Measurements from ENCODE around the gene UBIAD1. TPM values are rescaled to one million over a fixed set of nuclear protein-coding genes. Genes with fewer than 3 reads are reported as not detected.

UBIAD1 gene
- total RNA-seq, 2 experiments from 2014 or later, result 22.7 to 28.9 TPM

DNA sequence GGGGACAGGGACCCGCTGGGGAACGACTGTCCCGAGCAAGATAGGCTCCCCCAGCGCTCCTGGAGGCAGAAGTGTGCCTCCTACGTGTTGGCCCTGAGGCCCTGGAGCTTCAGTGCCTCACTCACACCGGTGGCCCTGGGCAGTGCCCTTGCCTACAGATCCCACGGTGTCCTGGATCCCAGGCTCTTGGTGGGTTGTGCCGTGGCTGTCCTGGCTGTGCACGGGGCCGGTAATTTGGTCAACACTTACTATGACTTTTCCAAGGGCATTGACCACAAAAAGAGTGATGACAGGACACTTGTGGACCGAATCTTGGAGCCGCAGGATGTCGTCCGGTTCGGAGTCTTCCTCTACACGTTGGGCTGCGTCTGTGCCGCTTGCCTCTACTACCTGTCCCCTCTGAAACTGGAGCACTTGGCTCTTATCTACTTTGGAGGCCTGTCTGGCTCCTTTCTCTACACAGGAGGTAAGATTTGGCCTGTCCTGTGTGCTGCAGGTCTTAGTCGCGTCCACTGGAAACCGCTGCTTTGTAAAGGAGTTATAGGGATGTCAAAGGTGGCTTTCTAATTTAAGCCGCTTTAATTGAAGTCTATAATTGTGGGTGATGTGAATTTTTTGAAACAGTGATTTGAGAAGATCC lies 717 bp downstream of the UBIAD1 start:
- H3K4me2 ChIP-seq (ENCODE audit: low read length), result peak overlapping the region; percentile 94
- peak overlapping the region; percentile 63 for H3K27ac ChIP-seq (ENCODE audit: low read depth, low read length, poor library complexity, severe bottlenecking)
- no peaks in the 10 kb centered on the region for H4K20me1 ChIP-seq (ENCODE audit: insufficient read depth, low read length)
- BruUV-seq (replicated peaks), result TSS peak; percentile 69
- peaks cover 23% of the 10 kb centered on the region for H3K4me1 ChIP-seq (ENCODE audit: insufficient read depth, low read length, poor library complexity, severe bottlenecking)
- H2AFZ ChIP-seq (ENCODE audit: low read length), result peak overlapping the region; percentile 78
- H3K79me2 ChIP-seq (ENCODE audit: insufficient read depth, low read depth, low read length), result peaks cover 52% of the 10 kb centered on the region
- H3K4me3 ChIP-seq (ENCODE audit: low read depth, low read length, poor library complexity, severe bottlenecking), result peak overlapping the region; percentile 98
- TF ChIP-seq, protein P1, sequence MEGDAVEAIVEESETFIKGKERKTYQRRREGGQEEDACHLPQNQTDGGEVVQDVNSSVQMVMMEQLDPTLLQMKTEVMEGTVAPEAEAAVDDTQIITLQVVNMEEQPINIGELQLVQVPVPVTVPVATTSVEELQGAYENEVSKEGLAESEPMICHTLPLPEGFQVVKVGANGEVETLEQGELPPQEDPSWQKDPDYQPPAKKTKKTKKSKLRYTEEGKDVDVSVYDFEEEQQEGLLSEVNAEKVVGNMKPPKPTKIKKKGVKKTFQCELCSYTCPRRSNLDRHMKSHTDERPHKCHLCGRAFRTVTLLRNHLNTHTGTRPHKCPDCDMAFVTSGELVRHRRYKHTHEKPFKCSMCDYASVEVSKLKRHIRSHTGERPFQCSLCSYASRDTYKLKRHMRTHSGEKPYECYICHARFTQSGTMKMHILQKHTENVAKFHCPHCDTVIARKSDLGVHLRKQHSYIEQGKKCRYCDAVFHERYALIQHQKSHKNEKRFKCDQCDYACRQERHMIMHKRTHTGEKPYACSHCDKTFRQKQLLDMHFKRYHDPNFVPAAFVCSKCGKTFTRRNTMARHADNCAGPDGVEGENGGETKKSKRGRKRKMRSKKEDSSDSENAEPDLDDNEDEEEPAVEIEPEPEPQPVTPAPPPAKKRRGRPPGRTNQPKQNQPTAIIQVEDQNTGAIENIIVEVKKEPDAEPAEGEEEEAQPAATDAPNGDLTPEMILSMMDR (conservative IDR thresholded peaks at IDR 0.05; ENCODE audit: low read length), result no peak
- no peak for TF ChIP-seq EZH2phosphoT487 (IDR thresholded peaks at IDR 0.05; ENCODE audit: borderline replicate concordance, low read depth, low read length)
- H3K36me3 ChIP-seq (ENCODE audit: insufficient read depth, low read length), result peaks cover 35% of the 10 kb centered on the region
- H3K9me2 ChIP-seq (ENCODE audit: insufficient read depth, low read length), result no peaks in the 10 kb centered on the region
- DNase-seq (ENCODE audit: low spot score), result peak; percentile 30
- ChIA-PET CTCF (ENCODE audit: unreplicated experiment) (no interaction called here), POLR2A (interaction anchor here (0.7 to 3.5 kb wide), 3 partner anchors 8 to 22 kb away, joined by 5 to 10 read pairs (median 9); partner anchors contain the start of gene MTOR)
- intact Hi-C loops (cut with micrococcal nuclease; ENCODE audit: unreplicated experiment), result no loop called here
- no peaks in the 10 kb centered on the region for H3K9me3 ChIP-seq (ENCODE audit: low read length)

DNA sequence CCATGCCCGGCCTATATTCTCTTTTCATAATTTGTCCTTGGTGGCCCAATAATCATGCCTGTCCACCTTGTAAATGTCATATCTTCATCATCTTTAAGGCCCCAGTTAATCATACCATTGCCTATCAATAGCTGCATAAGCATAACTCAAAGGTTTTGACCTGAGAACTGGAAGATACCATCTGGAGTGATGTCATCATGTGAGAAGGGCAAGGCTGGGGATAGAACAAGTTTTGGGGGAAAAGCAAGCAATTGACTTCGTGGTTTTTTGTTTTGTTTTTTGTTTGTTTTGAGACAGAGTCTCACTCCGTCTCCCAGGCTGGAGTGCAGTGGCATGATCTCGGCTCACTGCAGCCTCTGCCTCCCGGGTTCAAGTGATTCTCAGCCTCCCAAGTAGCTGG lies 6.2 kb downstream of the UBIAD1 start:
- CTCF ChIA-PET (ENCODE audit: unreplicated experiment), result no interaction called here
- intact Hi-C loops (cut with micrococcal nuclease; ENCODE audit: unreplicated experiment), result no loop called here

More for the DNA sequence above, 6.2 kb downstream of the UBIAD1 start:
- BruUV-seq (replicated peaks), result no TSS peak
- Histone ChIP-seq H3K9me3 (ENCODE audit: low read length) (no peaks in the 10 kb centered on the region), H3K4me3 (ENCODE audit: low read depth, low read length, poor library complexity, severe bottlenecking) (no peak overlapping the region), H3K27ac (ENCODE audit: low read depth, low read length, poor library complexity, severe bottlenecking) (no peak overlapping the region), H3K36me3 (ENCODE audit: insufficient read depth, low read length) (peaks cover 85% of the 10 kb centered on the region), H2AFZ (ENCODE audit: low read length) (no peak overlapping the region), H3K79me2 (ENCODE audit: insufficient read depth, low read depth, low read length) (peaks cover 83% of the 10 kb centered on the region), H3K4me2 (ENCODE audit: low read length) (no peak overlapping the region), H4K20me1 (ENCODE audit: insufficient read depth, low read length) (no peaks in the 10 kb centered on the region), H3K9me2 (ENCODE audit: insufficient read depth, low read length) (no peaks in the 10 kb centered on the region), H3K4me1 (ENCODE audit: insufficient read depth, low read length, poor library complexity, severe bottlenecking) (peaks cover 50% of the 10 kb centered on the region)
- POLR2A ChIA-PET, result interaction anchor here (1.7 kb wide), 1 partner anchor 12 kb away, joined by 4 read pairs; no protein-coding TSS in a partner anchor
- TF ChIP-seq, protein P1 (conservative IDR thresholded peaks at IDR 0.05; ENCODE audit: low read length), result no peak
- TF ChIP-seq EZH2phosphoT487 (IDR thresholded peaks at IDR 0.05; ENCODE audit: borderline replicate concordance, low read depth, low read length), result no peak
- DNase-seq (ENCODE audit: low spot score), result no peak

Data from OCI-LY7 (cell line).